ENCODE results near the gene LPP.

The LPP gene

GRCh38 chr3:188520466-188520865 is 366.5 kb downstream of the LPP start:
- ChIA-PET CTCF (interaction anchor here (1.0 kb wide), 1 partner anchor 9 kb away, joined by 3 read pairs; no protein-coding TSS in a partner anchor), POLR2A (no interaction called here)
- TF ChIP-seq CTCF (IDR thresholded peaks at IDR 0.05; ENCODE audit: control extremely low read depth, extremely low read depth, low read depth, missing control alignments) = no peak
- DNase-seq (ENCODE audit: extremely low spot score) = no peak

- TF ChIP-seq CTCF (IDR thresholded peaks at IDR 0.05; ENCODE audit: control extremely low read depth, extremely low read depth, low read depth, missing control alignments) = no peak
- ChIA-PET CTCF (no interaction called here), POLR2A (no interaction called here)
- no peak for DNase-seq (ENCODE audit: extremely low spot score)
Measured at GRCh38 chr3:188522115-188522514, 368.2 kb downstream of the LPP start.

- CTCF ChIA-PET = no interaction called here
- DNase-seq (ENCODE audit: extremely low spot score) = no peak
- POLR2A ChIA-PET = no interaction called here
- no peak for TF ChIP-seq CTCF (IDR thresholded peaks at IDR 0.05; ENCODE audit: control extremely low read depth, extremely low read depth, low read depth, missing control alignments)
Measured at GRCh38 chr3:188523291-188523690, 369.3 kb downstream of the LPP start.

- DNase-seq (ENCODE audit: extremely low spot score) = no peak
- TF ChIP-seq CTCF (IDR thresholded peaks at IDR 0.05; ENCODE audit: control extremely low read depth, extremely low read depth, low read depth, missing control alignments) = no peak
- CTCF ChIA-PET = no interaction called here
- POLR2A ChIA-PET = no interaction called here
Measured at GRCh38 chr3:188524052-188524451, 370.1 kb downstream of the LPP start.

- DNase-seq (ENCODE audit: extremely low spot score) = no peak
- ChIA-PET CTCF (interaction anchor here (1.4 kb wide), 1 partner anchor 17 kb away, joined by 4 read pairs; no protein-coding TSS in a partner anchor), POLR2A (no interaction called here)
- TF ChIP-seq CTCF (IDR thresholded peaks at IDR 0.05; ENCODE audit: control extremely low read depth, extremely low read depth, low read depth, missing control alignments) = no peak
Measured at GRCh38 chr3:188526057-188526456, 372.1 kb downstream of the LPP start.

- no peak for TF ChIP-seq CTCF (IDR thresholded peaks at IDR 0.05; ENCODE audit: control extremely low read depth, extremely low read depth, low read depth, missing control alignments)
- CTCF ChIA-PET = interaction anchor here (1.4 kb wide), 1 partner anchor 15 kb away, joined by 4 read pairs; no protein-coding TSS in a partner anchor
- POLR2A ChIA-PET = no interaction called here
- no peak for DNase-seq (ENCODE audit: extremely low spot score)
Measured at GRCh38 chr3:188527389-188527788, 373.4 kb downstream of the LPP start.

GRCh38 chr3:188528396-188528795 is 374.4 kb downstream of the LPP start:
- ChIA-PET POLR2A (no interaction called here), CTCF (interaction anchor here (1.0 to 1.4 kb wide), 2 partner anchors 8 to 788 kb away, joined by 3 read pairs; no protein-coding TSS in a partner anchor)
- no peak for DNase-seq (ENCODE audit: extremely low spot score)
- no peak for TF ChIP-seq CTCF (IDR thresholded peaks at IDR 0.05; ENCODE audit: control extremely low read depth, extremely low read depth, low read depth, missing control alignments)
